Measurements from ENCODE around the gene STAC.
A peak's percentile ranks its signal among the peaks of the same experiment; 100 is the strongest.

The STAC gene

DNA sequence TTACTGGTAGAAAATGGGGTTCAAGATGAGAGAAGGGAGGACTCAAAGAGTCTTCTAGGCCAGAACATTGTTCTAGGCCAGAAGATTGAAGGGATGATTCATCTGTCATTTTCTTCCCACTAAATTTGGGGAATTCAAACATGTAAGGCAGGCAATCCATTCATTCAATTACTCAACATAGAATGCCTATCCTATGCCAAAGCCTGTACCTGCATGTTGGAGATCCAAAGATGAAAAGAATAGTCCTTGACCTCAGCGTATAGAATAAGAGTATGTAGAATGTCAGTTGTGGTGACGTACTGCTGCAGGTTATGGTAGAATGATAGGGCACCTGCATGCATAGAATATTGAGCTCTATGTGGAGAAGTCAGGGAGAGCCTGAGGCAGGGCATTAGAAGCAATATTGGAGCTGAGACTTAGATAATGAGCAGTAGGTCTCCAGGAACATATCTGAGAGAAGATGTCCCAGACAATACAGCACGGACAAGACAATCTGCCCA, 49.7 kb downstream of the STAC start:
- no peak overlapping the region for H3K4me3 ChIP-seq (ENCODE audit: low read length)
- DNase-seq (ENCODE audit: low read depth): no peak
- TF ChIP-seq CTCF (conservative IDR thresholded peaks at IDR 0.05; ENCODE audit: low read depth, low read length): no peak

GRCh38 chr3:36433511-36433910, 53.2 kb downstream of the STAC start:
- TF ChIP-seq CTCF (conservative IDR thresholded peaks at IDR 0.05; ENCODE audit: low read depth, low read length): no peak
- DNase-seq (ENCODE audit: low read depth): no peak
- no peak overlapping the region for H3K4me3 ChIP-seq (ENCODE audit: low read length)

- no peak overlapping the region for H3K4me3 ChIP-seq (ENCODE audit: low read length)
- peak; percentile 43 for DNase-seq (ENCODE audit: low read depth)
- TF ChIP-seq CTCF (conservative IDR thresholded peaks at IDR 0.05; ENCODE audit: low read depth, low read length): no peak
These were observed 54.6 kb downstream of the STAC start for GRCh38 chr3:36434687-36435426.

- DNase-seq (ENCODE audit: low read depth): no peak
- H3K4me3 ChIP-seq (ENCODE audit: low read length): no peak overlapping the region
These were observed 62.9 kb downstream of the STAC start for GRCh38 chr3:36443028-36443686.

GRCh38 chr3:36444909-36445308, 64.6 kb downstream of the STAC start:
- no peak overlapping the region for H3K4me3 ChIP-seq (ENCODE audit: low read length)
- DNase-seq (ENCODE audit: low read depth): no peak
- no peak for TF ChIP-seq CTCF (conservative IDR thresholded peaks at IDR 0.05; ENCODE audit: low read depth, low read length)

More at GRCh38 chr3:36443028-36443686, 62.9 kb downstream of the STAC start:
- TF ChIP-seq CTCF (conservative IDR thresholded peaks at IDR 0.05; ENCODE audit: low read depth, low read length): no peak

- no peak for TF ChIP-seq CTCF (conservative IDR thresholded peaks at IDR 0.05; ENCODE audit: low read depth, low read length)
- DNase-seq (ENCODE audit: low read depth): no peak
These were observed 66.0 kb downstream of the STAC start for GRCh38 chr3:36446276-36446675.

DNA sequence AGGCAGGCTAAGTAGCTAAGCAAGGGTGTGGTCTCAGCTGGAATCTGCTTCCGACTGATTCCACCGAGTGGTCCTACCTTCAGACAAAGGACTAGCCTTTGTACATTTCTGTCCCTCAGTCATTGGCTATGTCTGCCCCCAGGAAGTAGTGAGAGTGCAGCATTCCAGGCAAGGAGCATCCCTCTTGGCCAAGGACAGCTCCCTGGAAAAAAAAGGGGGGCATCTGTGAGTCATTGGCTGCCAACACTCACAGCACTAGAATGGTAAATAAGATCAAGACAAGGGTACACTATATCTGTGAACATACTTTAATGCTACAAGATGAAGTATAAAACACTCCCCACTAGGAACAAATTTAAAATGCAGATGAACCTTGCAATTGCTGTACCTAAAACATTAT, 66.8 kb downstream of the STAC start:
- no peak for DNase-seq (ENCODE audit: low read depth)
- TF ChIP-seq CTCF (conservative IDR thresholded peaks at IDR 0.05; ENCODE audit: low read depth, low read length): no peak

More at GRCh38 chr3:36446276-36446675, 66.0 kb downstream of the STAC start:
- H3K4me3 ChIP-seq (ENCODE audit: low read length): no peak overlapping the region

More for the DNA sequence above, 66.8 kb downstream of the STAC start:
- no peak overlapping the region for H3K4me3 ChIP-seq (ENCODE audit: low read length)

Measured in retinal pigment epithelial cell (primary cell).